NCI-H146 (cell line): ENCODE data around the gene DCTPP1.

Experiments
- DNase-seq: peaks from one replicate; lab custom pipeline; 2025; lab: John Stamatoyannopoulos, UW

DCTPP1 gene

GRCh38 chr16:30447512-30448226 is 17.8 kb upstream of the DCTPP1 start:
- DNase-seq = no peak

DNA sequence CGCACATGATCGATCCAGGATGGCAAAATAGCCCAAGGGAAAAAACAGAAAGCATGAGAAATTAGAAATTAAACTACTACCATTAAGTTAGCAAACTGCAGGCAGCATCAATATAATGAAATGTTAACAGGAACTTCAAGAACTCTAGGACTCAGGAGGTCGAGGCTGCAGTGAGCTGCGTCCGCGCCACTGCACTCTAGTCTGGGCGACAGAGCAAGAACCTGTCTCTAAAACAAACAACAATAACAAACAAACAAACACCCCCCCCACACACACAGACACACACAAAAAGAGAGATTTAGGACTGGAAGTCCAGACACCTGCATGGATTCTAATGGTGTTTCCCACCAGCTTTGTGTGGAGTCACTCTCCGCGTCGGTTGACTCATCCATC is 16.4 kb upstream of the DCTPP1 start:
- no peak for DNase-seq

- DNase-seq = peak; percentile 98
Observed at GRCh38 chr16:30445408-30446202, 15.8 kb upstream of the DCTPP1 start, which contains the start of gene SEPHS2. Gene SEPHS2, minus strand, starts transcription at chr16:30445874. Its CDS starts 147 bp downstream, at chr16:30445727.

GRCh38 chr16:30445149-30445407 is 15.2 kb upstream of the DCTPP1 start:
- no peak for DNase-seq

DNA sequence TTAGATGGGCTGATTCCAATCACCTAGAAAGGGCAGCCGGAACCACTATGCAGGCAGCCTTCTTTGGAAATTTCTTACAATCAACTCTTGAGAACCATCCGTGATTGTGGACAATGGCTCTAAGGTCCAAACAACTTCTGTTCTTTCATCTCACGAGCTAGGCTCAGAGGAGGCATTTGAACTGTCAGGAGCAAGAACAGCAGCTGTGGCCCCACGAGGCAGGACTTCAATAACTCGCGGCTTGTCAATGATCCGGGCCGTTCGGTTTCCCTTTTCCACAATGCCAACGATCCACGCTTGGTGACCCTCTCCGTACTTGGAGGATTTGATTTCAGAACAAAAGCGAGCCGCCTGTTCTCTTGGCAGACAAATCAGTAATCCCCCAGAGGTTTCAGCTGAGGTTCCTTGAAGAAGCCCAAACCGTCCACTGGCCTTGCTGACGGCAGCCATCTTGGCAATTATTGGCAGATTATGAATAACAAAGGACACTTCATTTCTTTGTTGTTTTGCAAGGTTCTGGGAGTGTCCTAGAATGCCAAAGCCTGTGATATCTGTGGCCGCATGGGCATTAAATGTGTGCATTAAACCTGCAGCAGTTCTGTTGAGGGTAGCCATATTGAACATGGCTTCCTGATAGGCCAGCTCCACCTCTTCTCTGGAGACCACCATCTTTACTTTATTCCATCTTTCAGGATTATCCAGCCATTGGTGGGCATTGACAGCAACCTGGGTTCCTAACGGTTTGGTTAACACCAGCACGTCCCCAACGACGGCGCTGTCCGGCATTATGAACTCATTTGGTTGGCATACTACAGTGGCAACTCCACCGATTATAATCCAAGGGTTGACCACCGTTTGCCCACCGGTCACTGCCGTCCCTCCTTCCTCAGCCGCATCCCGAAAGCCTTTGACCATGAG is 14.7 kb upstream of the DCTPP1 start:
- DNase-seq = no peak

- no peak for DNase-seq
Observed at GRCh38 chr16:30443631-30444030, 13.8 kb upstream of the DCTPP1 start.

- no peak for DNase-seq
Observed at GRCh38 chr16:30439720-30440348, 10.0 kb upstream of the DCTPP1 start.

GRCh38 chr16:30438835-30439234 is 9.0 kb upstream of the DCTPP1 start:
- no peak for DNase-seq

DNA sequence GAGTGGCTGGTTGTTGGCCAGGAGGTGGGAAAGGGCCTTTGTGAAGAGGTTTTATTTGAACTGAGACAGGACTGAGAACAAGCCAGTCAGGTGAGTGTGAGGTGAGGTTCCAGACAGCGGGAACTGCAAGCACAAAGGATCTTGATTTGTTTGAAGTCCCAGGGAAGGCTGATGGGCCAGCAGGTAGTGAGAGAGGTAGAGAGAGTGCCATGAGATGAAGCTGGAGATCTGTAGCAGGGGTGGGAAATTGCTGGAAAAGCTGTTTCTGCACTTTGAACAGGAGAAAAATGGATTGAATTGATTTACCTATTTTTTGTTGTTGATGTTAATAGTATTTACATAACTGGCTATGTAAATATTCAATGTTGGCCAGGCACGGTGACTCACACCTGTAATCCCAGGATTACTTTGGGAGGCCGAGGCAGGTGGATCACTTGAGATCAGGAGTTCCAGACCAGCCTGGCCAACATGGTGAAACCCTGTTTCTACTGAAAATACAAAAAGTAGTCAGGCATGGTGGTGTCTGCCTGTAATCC is 7.7 kb upstream of the DCTPP1 start:
- peak; percentile 70 for DNase-seq

DNA sequence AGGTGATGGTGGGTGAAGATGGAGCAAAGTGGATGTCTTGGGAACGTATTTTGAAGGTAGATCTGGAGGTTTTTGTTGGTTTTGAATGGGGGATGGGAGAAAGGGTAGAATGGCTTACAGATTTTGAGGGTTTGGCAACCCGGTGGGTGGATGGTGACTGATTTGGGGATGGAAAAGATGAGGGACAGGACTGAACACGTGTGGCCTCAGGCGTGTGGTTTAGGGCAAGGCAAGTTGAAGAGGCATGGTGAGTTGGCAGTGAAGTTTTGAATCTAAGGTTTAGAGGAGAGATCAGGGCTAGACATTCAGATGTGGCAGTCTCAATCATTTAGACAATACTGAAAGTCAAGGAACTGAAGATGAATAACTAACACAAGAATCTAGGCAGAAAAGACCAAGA is 5.0 kb upstream of the DCTPP1 start:
- DNase-seq = no peak

DNA sequence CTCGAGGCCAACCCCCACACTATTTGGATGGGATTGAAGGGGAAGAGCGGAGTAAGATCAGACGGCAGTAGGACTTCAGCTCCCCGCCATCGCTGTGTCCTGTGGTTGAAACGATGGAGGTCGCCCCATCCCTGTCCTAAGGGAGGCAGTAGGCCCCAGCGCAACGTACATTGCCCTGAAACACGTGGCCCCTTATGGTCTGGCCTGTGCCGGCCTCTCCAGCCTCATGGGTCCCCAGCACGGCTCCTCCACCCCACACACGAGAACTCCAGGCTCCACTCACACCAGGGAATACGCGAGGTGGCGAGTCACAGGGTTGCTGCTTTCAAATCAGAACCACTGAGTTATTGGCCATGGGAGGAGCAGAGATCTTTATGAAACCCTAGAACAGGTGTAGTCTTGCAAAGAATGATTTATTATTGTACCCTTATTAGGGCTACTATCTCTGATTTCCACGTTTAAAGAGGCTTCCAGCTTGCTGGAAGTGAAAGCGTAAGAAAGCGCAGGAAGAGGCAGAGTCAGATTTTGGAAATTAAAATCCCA is 669 bp upstream of the DCTPP1 start:
- DNase-seq = no peak

- DNase-seq = no peak
Observed at GRCh38 chr16:30429418-30429677, 482 bp downstream of the DCTPP1 start.

GRCh38 chr16:30428055-30428454 is 1.8 kb downstream of the DCTPP1 start:
- DNase-seq = no peak

DNA sequence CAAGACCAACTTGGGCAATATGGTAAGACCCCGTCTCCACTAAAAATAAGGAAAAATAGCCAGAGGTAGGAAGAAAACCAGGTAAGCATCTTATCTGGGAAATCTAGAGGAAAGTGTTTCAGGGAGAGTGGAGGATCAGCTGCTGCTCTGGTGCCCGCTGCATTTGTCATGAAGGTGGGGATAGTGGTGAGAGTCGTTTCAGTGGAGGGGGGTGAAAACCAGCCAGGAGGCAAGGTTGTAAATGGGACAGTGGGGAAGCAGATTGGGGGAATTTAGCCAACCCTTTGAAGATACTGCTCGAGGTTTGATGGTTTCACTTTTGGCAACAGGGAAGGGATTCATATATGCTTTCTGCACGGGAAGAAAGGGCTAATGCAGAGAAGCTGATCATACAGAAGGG is 8.8 kb downstream of the DCTPP1 start:
- no peak for DNase-seq

GRCh38 chr16:30418350-30419181 is 11.3 kb downstream of the DCTPP1 start:
- DNase-seq = no peak

GRCh38 chr16:30417529-30418349 is 12.1 kb downstream of the DCTPP1 start:
- DNase-seq = peak; percentile 96

DNA sequence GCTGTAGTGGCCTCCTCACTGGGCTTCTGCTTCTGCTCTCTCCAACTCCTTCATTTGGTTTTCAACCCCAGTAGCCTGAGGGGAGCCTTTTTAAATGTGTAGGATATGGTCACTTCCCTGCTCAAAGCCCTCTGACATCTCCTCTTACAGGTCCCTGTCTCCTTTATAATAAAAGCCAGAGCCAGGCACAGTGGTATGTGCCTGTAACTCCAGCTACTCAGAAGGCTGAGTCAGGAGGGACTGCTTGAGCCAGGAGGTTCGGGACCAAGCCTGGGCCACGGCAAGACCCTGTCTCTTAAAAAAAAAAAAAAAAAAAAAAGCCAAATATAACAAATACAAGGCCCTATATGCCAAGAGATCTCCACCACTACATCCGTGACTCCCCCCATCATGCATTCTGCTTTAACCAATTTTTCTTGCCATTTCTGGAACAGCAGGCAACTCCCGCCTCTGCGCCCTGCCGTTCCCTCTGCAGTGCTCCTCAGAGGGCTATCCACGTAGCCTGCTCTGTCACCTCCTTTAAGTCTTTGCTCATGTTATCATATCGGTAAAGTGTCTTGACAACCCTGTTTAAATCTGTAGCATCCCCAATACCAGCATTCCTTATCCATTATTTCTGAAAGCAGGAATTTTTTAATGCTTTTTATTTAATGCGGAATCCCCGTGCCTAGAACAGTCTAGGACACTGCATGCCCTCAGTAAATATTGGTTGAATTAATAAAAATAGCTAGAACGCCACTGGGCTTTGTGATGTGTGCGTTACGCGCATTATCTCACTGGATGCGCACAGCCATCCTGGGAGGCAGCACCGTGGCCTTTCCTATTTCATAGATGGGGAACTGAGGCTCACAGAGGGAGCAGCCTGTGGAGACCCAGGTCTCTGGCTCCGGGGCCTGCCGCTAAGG is 13.0 kb downstream of the DCTPP1 start:
- DNase-seq = peak; percentile 51

GRCh38 chr16:30416047-30416603 is 13.7 kb downstream of the DCTPP1 start:
- no peak for DNase-seq

- no peak for DNase-seq
Observed at GRCh38 chr16:30414159-30414558, 15.7 kb downstream of the DCTPP1 start.
